H9 (cell line): ENCODE data around the gene AGAP3. TPM values are rescaled to one million over a fixed set of nuclear protein-coding genes. Genes with fewer than 3 reads are reported as not detected.

ENCODE experiments used
- DNase-seq: peaks from one replicate; pipeline ENCODE4 v3.0.0-alpha.2; 2017
- H2AFZ ChIP-seq: one replicate; pipeline ENCODE4 v1.6.1; 2013; ENCODE audit warnings: mild to moderate bottlenecking, low read length, control low read depth, moderate library complexity
- H2AK5ac ChIP-seq: 2 replicates; pipeline ENCODE4 v1.6.1; 2013; ENCODE audit warnings: low read length, control low read depth, mixed read lengths; ENCODE audit not compliant: insufficient read length
- H2BK120ac ChIP-seq: one replicate; pipeline ENCODE4 v1.6.1; 2013; ENCODE audit warnings: low read depth, mild to moderate bottlenecking, low read length, control low read depth, inconsistent platforms; ENCODE audit not compliant: poor library complexity, severe bottlenecking
- H2BK12ac ChIP-seq: 2 replicates; pipeline ENCODE4 v1.6.1; 2013; ENCODE audit warnings: low read length, control low read depth, mixed read lengths, low read depth; ENCODE audit not compliant: insufficient read length
- H2BK15ac ChIP-seq: 2 replicates; pipeline ENCODE4 v1.6.1; 2013; ENCODE audit warnings: low read depth, low read length, control low read depth
- H2BK20ac ChIP-seq: one replicate; pipeline ENCODE4 v1.6.1; 2013; ENCODE audit warnings: low read depth, mild to moderate bottlenecking, low read length, control low read depth, inconsistent platforms; ENCODE audit not compliant: poor library complexity, severe bottlenecking
- H2BK5ac ChIP-seq: 2 replicates; pipeline ENCODE4 v1.6.1; 2013; ENCODE audit warnings: low read length, control low read depth, mixed read lengths; ENCODE audit not compliant: insufficient read length
- H3K14ac ChIP-seq: 2 replicates; pipeline ENCODE4 v1.6.1; 2013; ENCODE audit warnings: low read length, control low read depth; ENCODE audit not compliant: insufficient read depth
- H3K18ac ChIP-seq: 2 replicates; pipeline ENCODE4 v1.6.1; 2013; ENCODE audit warnings: low read depth, mild to moderate bottlenecking, mixed read lengths, low read length, control low read depth; ENCODE audit not compliant: insufficient read length
- H3K23ac ChIP-seq: 2 replicates; pipeline ENCODE4 v1.6.1; 2013; ENCODE audit warnings: low read length, control low read depth, mixed read lengths, low read depth; ENCODE audit not compliant: insufficient read length
- H3K23me2 ChIP-seq: 2 replicates; pipeline ENCODE4 v1.6.1; 2013; ENCODE audit warnings: low read depth, mild to moderate bottlenecking, mixed read lengths, low read length, control low read depth; ENCODE audit not compliant: insufficient read length, poor library complexity, severe bottlenecking
- H3K27ac ChIP-seq: 2 replicates; pipeline ENCODE4 v1.5.1; 2013; ENCODE audit warnings: low read length, control low read depth, mixed read lengths, low read depth; ENCODE audit not compliant: insufficient read length
- H3K27me3 ChIP-seq: 2 replicates; pipeline ENCODE4 v1.6.1; 2013; ENCODE audit warnings: low read length, control low read depth, inconsistent platforms; ENCODE audit not compliant: insufficient read depth
- H3K4ac ChIP-seq: 2 replicates; pipeline ENCODE4 v1.6.1; 2013; ENCODE audit warnings: low read depth, mild to moderate bottlenecking, control low read depth, inconsistent platforms, low read length, moderate library complexity
- H3K4me1 ChIP-seq: 2 replicates; pipeline ENCODE4 v1.6.1; 2013; ENCODE audit warnings: low read length, control low read depth, inconsistent platforms; ENCODE audit not compliant: insufficient read depth
- H3K4me2 ChIP-seq: 2 replicates; pipeline ENCODE4 v1.6.1; 2013; ENCODE audit warnings: low read length, control low read depth, mixed read lengths; ENCODE audit not compliant: insufficient read length, insufficient read depth
- H3K56ac ChIP-seq: 2 replicates; pipeline ENCODE4 v1.6.1; 2013; ENCODE audit warnings: low read depth, mild to moderate bottlenecking, mixed read lengths, low read length, control low read depth; ENCODE audit not compliant: insufficient read length
- H3K79me1 ChIP-seq: 2 replicates; pipeline ENCODE4 v1.6.1; 2013; ENCODE audit warnings: low read depth, mild to moderate bottlenecking, moderate library complexity, low read length, control low read depth, inconsistent platforms; ENCODE audit not compliant: insufficient read depth, poor library complexity, severe bottlenecking
- H3K79me2 ChIP-seq: 2 replicates; pipeline ENCODE4 v1.6.1; 2013; ENCODE audit warnings: low read length, control low read depth, inconsistent platforms; ENCODE audit not compliant: insufficient read depth
- H3K9ac ChIP-seq: 2 replicates; pipeline ENCODE4 v1.6.1; 2013; ENCODE audit warnings: low read length, control low read depth, mixed read lengths; ENCODE audit not compliant: insufficient read length; ENCODE audit errors: extremely low read depth
- H3K9me3 ChIP-seq: one replicate; pipeline ENCODE4 v1.6.1; 2013; ENCODE audit warnings: low read depth, low read length, inconsistent platforms; ENCODE audit not compliant: control insufficient read depth
- H3T11ph ChIP-seq: one replicate; pipeline ENCODE4 v1.6.1; 2013; ENCODE audit warnings: mild to moderate bottlenecking, low read length, control low read depth, inconsistent platforms
- H4K20me1 ChIP-seq: one replicate; pipeline ENCODE4 v1.6.1; 2013; ENCODE audit not compliant: control insufficient read depth, insufficient read length, insufficient read depth
- H4K5ac ChIP-seq: 2 replicates; pipeline ENCODE4 v1.6.1; 2013; ENCODE audit warnings: low read depth, mild to moderate bottlenecking, mixed read lengths, low read length, control low read depth; ENCODE audit not compliant: insufficient read length
- H4K8ac ChIP-seq: replicated peaks from 2 replicates; pipeline ENCODE4 v1.6.1; 2013; ENCODE audit warnings: low read length, control low read depth, mixed read lengths, low read depth; ENCODE audit not compliant: insufficient read length
- H4K91ac ChIP-seq: 2 replicates; pipeline ENCODE4 v1.6.1; 2013; ENCODE audit warnings: low read depth, mild to moderate bottlenecking, moderate library complexity, mixed read lengths, low read length, control low read depth; ENCODE audit not compliant: insufficient read length
- H3K27ac Mint-ChIP-seq, 3 experiments: 2 replicates in 2 of 3; 3 replicates in 1 of 3; pipeline ENCODE4 v1.8.0; 2020 to 2021; ENCODE audit warnings: mixed read lengths in 3 of 3, mild to moderate bottlenecking in 1 of 3, moderate library complexity in 1 of 3
- H3K27me3 Mint-ChIP-seq: 2 replicates; pipeline ENCODE4 v1.8.0; 2021; ENCODE audit warnings: low read depth, mild to moderate bottlenecking, moderate library complexity, mixed read lengths
- H3K36me3 Mint-ChIP-seq, 3 experiments: 2 replicates in 2 of 3; 3 replicates in 1 of 3; pipeline ENCODE4 v1.8.0; 2020 to 2021; ENCODE audit warnings: low read depth in 3 of 3, mixed read lengths in 3 of 3; ENCODE audit not compliant: insufficient read depth in 1 of 3
- H3K4me1 Mint-ChIP-seq, 2 experiments: 2 replicates each; pipeline ENCODE4 v1.8.0; 2020; ENCODE audit warnings: mixed read lengths in 2 of 2
- H3K4me3 Mint-ChIP-seq, 2 experiments: 2 replicates in 1 of 2; 3 replicates in 1 of 2; pipeline ENCODE4 v1.8.0; 2020 to 2021; ENCODE audit warnings: mild to moderate bottlenecking in 2 of 2, mixed read lengths in 2 of 2, moderate library complexity in 1 of 2
- H3K9me3 Mint-ChIP-seq, 2 experiments: 2 replicates in 1 of 2; 3 replicates in 1 of 2; pipeline ENCODE4 v1.8.0; 2020; ENCODE audit warnings: mild to moderate bottlenecking in 2 of 2, mixed read lengths in 2 of 2, moderate library complexity in 1 of 2
- CTCF ChIP-seq: fragments of 200-600 bp; sonication (generic); conservative IDR thresholded peaks from 3 replicates; pipeline ENCODE4 v1.8.0; 2021; ENCODE audit warnings: antibody characterized with exemption, mild to moderate bottlenecking
- WGBS: extraction: QIAGEN DNeasy Blood & Tissue Kit; methylation state at CpG from one replicate; pipeline ENCODE4 v1.1.7; 2013; ENCODE audit warnings: missing lambda C conversion rate, low lambda C conversion rate, mixed read lengths; ENCODE audit not compliant: insufficient read length; ENCODE audit errors: extremely low coverage; 5-methylcytosine and 5-hydroxymethylcytosine counted together
- total RNA-seq: library from RNA; stranded (reverse); gene quantifications from 2 replicates; pipeline ENCODE4 v1.2.1, GENCODE V29; 2021

The AGAP3 gene
- total RNA-seq, 1 experiment from 2014 or later = 97.7 TPM

- DNase-seq = no peak
- peaks cover 19 to 28% of the 10 kb centered on the region in 2 experiments for H3K9me3 Mint-ChIP-seq
- WGBS = no CpG with 5 or more reads among the region's 43 CpGs
Measured at GRCh38 chr7:151173386-151174245, 87.3 kb downstream of the AGAP3 start.

More at GRCh38 chr7:151173386-151174245, 87.3 kb downstream of the AGAP3 start:
- H3K9ac ChIP-seq = no peak overlapping the region
- H2BK20ac ChIP-seq = no peak overlapping the region
- no peak overlapping the region for H2AK5ac ChIP-seq
- H4K5ac ChIP-seq = no peak overlapping the region
- no peak overlapping the region for H3T11ph ChIP-seq
- no peaks in the 10 kb centered on the region for H3K23me2 ChIP-seq
- H3K79me1 ChIP-seq = no peaks in the 10 kb centered on the region
- no peaks in the 10 kb centered on the region for H3K4me1 ChIP-seq
- H3K56ac ChIP-seq = no peak overlapping the region
- H4K8ac ChIP-seq = no peak overlapping the region
- no peak overlapping the region for H2BK5ac ChIP-seq
- no peak overlapping the region for H3K18ac ChIP-seq
- no peak for TF ChIP-seq CTCF
- H3K27ac ChIP-seq = no peak overlapping the region
- no peak overlapping the region for H4K91ac ChIP-seq
- H2BK15ac ChIP-seq = no peak overlapping the region
- Mint-ChIP-seq H3K27me3 (peaks cover 97% of the 10 kb centered on the region), H3K27ac (peak overlapping the region in 1 of 3 experiments; percentile 37; a peak in 1 of 7 replicates), H3K4me3 (no peak overlapping the region; a peak in 1 of 5 replicates), H3K36me3 (peaks cover 0 to 3% (median 0%) of the 10 kb centered on the region in 3 experiments; a peak in 2 of 7 replicates), H3K4me1 (peaks cover 4 to 17% of the 10 kb centered on the region in 2 experiments; a peak in 3 of 4 replicates)
- H3K23ac ChIP-seq = no peak overlapping the region
- H3K9me3 ChIP-seq = no peaks in the 10 kb centered on the region
- no peak overlapping the region for H2BK120ac ChIP-seq
- no peak overlapping the region for H3K4me2 ChIP-seq
- no peaks in the 10 kb centered on the region for H3K79me2 ChIP-seq
- H3K14ac ChIP-seq = no peak overlapping the region
- peaks cover 16% of the 10 kb centered on the region for H3K27me3 ChIP-seq
- H4K20me1 ChIP-seq = no peaks in the 10 kb centered on the region
- no peak overlapping the region for H2BK12ac ChIP-seq
- no peak overlapping the region for H3K4ac ChIP-seq
- H2AFZ ChIP-seq = no peak overlapping the region
